H9 (cell line): Measurements from ENCODE around the gene MCFD2. TPM values are rescaled to one million over a fixed set of nuclear protein-coding genes. Genes with fewer than 3 reads are reported as not detected.
"Not testable (repeated sequence)": the region's sequence is repeated elsewhere in the genome, so short reads cannot be mapped to it uniquely, and the experiment has no call there.

Source experiments
- DNase-seq: peaks from one replicate; pipeline ENCODE4 v3.0.0-alpha.2; 2017
- H2AFZ ChIP-seq: one replicate; pipeline ENCODE4 v1.6.1; 2013; ENCODE audit warnings: mild to moderate bottlenecking, low read length, control low read depth, moderate library complexity
- H2AK5ac ChIP-seq: 2 replicates; pipeline ENCODE4 v1.6.1; 2013; ENCODE audit warnings: low read length, control low read depth, mixed read lengths; ENCODE audit not compliant: insufficient read length
- H2BK120ac ChIP-seq: one replicate; pipeline ENCODE4 v1.6.1; 2013; ENCODE audit warnings: low read depth, mild to moderate bottlenecking, low read length, control low read depth, inconsistent platforms; ENCODE audit not compliant: poor library complexity, severe bottlenecking
- H2BK12ac ChIP-seq: 2 replicates; pipeline ENCODE4 v1.6.1; 2013; ENCODE audit warnings: low read length, control low read depth, mixed read lengths, low read depth; ENCODE audit not compliant: insufficient read length
- H2BK15ac ChIP-seq: 2 replicates; pipeline ENCODE4 v1.6.1; 2013; ENCODE audit warnings: low read depth, low read length, control low read depth
- H2BK20ac ChIP-seq: one replicate; pipeline ENCODE4 v1.6.1; 2013; ENCODE audit warnings: low read depth, mild to moderate bottlenecking, low read length, control low read depth, inconsistent platforms; ENCODE audit not compliant: poor library complexity, severe bottlenecking
- H2BK5ac ChIP-seq: 2 replicates; pipeline ENCODE4 v1.6.1; 2013; ENCODE audit warnings: low read length, control low read depth, mixed read lengths; ENCODE audit not compliant: insufficient read length
- H3K14ac ChIP-seq: 2 replicates; pipeline ENCODE4 v1.6.1; 2013; ENCODE audit warnings: low read length, control low read depth; ENCODE audit not compliant: insufficient read depth
- H3K18ac ChIP-seq: 2 replicates; pipeline ENCODE4 v1.6.1; 2013; ENCODE audit warnings: low read depth, mild to moderate bottlenecking, mixed read lengths, low read length, control low read depth; ENCODE audit not compliant: insufficient read length
- H3K23ac ChIP-seq: 2 replicates; pipeline ENCODE4 v1.6.1; 2013; ENCODE audit warnings: low read length, control low read depth, mixed read lengths, low read depth; ENCODE audit not compliant: insufficient read length
- H3K23me2 ChIP-seq: 2 replicates; pipeline ENCODE4 v1.6.1; 2013; ENCODE audit warnings: low read depth, mild to moderate bottlenecking, mixed read lengths, low read length, control low read depth; ENCODE audit not compliant: insufficient read length, poor library complexity, severe bottlenecking
- H3K27ac ChIP-seq: 2 replicates; pipeline ENCODE4 v1.5.1; 2013; ENCODE audit warnings: low read length, control low read depth, mixed read lengths, low read depth; ENCODE audit not compliant: insufficient read length
- H3K27me3 ChIP-seq: 2 replicates; pipeline ENCODE4 v1.6.1; 2013; ENCODE audit warnings: low read length, control low read depth, inconsistent platforms; ENCODE audit not compliant: insufficient read depth
- H3K4ac ChIP-seq: 2 replicates; pipeline ENCODE4 v1.6.1; 2013; ENCODE audit warnings: low read depth, mild to moderate bottlenecking, control low read depth, inconsistent platforms, low read length, moderate library complexity
- H3K4me1 ChIP-seq: 2 replicates; pipeline ENCODE4 v1.6.1; 2013; ENCODE audit warnings: low read length, control low read depth, inconsistent platforms; ENCODE audit not compliant: insufficient read depth
- H3K4me2 ChIP-seq: 2 replicates; pipeline ENCODE4 v1.6.1; 2013; ENCODE audit warnings: low read length, control low read depth, mixed read lengths; ENCODE audit not compliant: insufficient read length, insufficient read depth
- H3K56ac ChIP-seq: 2 replicates; pipeline ENCODE4 v1.6.1; 2013; ENCODE audit warnings: low read depth, mild to moderate bottlenecking, mixed read lengths, low read length, control low read depth; ENCODE audit not compliant: insufficient read length
- H3K79me1 ChIP-seq: 2 replicates; pipeline ENCODE4 v1.6.1; 2013; ENCODE audit warnings: low read depth, mild to moderate bottlenecking, moderate library complexity, low read length, control low read depth, inconsistent platforms; ENCODE audit not compliant: insufficient read depth, poor library complexity, severe bottlenecking
- H3K79me2 ChIP-seq: 2 replicates; pipeline ENCODE4 v1.6.1; 2013; ENCODE audit warnings: low read length, control low read depth, inconsistent platforms; ENCODE audit not compliant: insufficient read depth
- H3K9ac ChIP-seq: 2 replicates; pipeline ENCODE4 v1.6.1; 2013; ENCODE audit warnings: low read length, control low read depth, mixed read lengths; ENCODE audit not compliant: insufficient read length; ENCODE audit errors: extremely low read depth
- H3K9me3 ChIP-seq: one replicate; pipeline ENCODE4 v1.6.1; 2013; ENCODE audit warnings: low read depth, low read length, inconsistent platforms; ENCODE audit not compliant: control insufficient read depth
- H3T11ph ChIP-seq: one replicate; pipeline ENCODE4 v1.6.1; 2013; ENCODE audit warnings: mild to moderate bottlenecking, low read length, control low read depth, inconsistent platforms
- H4K20me1 ChIP-seq: one replicate; pipeline ENCODE4 v1.6.1; 2013; ENCODE audit not compliant: control insufficient read depth, insufficient read length, insufficient read depth
- H4K5ac ChIP-seq: 2 replicates; pipeline ENCODE4 v1.6.1; 2013; ENCODE audit warnings: low read depth, mild to moderate bottlenecking, mixed read lengths, low read length, control low read depth; ENCODE audit not compliant: insufficient read length
- H4K8ac ChIP-seq: replicated peaks from 2 replicates; pipeline ENCODE4 v1.6.1; 2013; ENCODE audit warnings: low read length, control low read depth, mixed read lengths, low read depth; ENCODE audit not compliant: insufficient read length
- H4K91ac ChIP-seq: 2 replicates; pipeline ENCODE4 v1.6.1; 2013; ENCODE audit warnings: low read depth, mild to moderate bottlenecking, moderate library complexity, mixed read lengths, low read length, control low read depth; ENCODE audit not compliant: insufficient read length
- H3K27ac Mint-ChIP-seq, 3 experiments: 2 replicates in 2 of 3; 3 replicates in 1 of 3; pipeline ENCODE4 v1.8.0; 2020 to 2021; ENCODE audit warnings: mixed read lengths in 3 of 3, mild to moderate bottlenecking in 1 of 3, moderate library complexity in 1 of 3
- H3K27me3 Mint-ChIP-seq: 2 replicates; pipeline ENCODE4 v1.8.0; 2021; ENCODE audit warnings: low read depth, mild to moderate bottlenecking, moderate library complexity, mixed read lengths
- H3K36me3 Mint-ChIP-seq, 3 experiments: 2 replicates in 2 of 3; 3 replicates in 1 of 3; pipeline ENCODE4 v1.8.0; 2020 to 2021; ENCODE audit warnings: low read depth in 3 of 3, mixed read lengths in 3 of 3; ENCODE audit not compliant: insufficient read depth in 1 of 3
- H3K4me1 Mint-ChIP-seq, 2 experiments: 2 replicates each; pipeline ENCODE4 v1.8.0; 2020; ENCODE audit warnings: mixed read lengths in 2 of 2
- H3K4me3 Mint-ChIP-seq, 2 experiments: 2 replicates in 1 of 2; 3 replicates in 1 of 2; pipeline ENCODE4 v1.8.0; 2020 to 2021; ENCODE audit warnings: mild to moderate bottlenecking in 2 of 2, mixed read lengths in 2 of 2, moderate library complexity in 1 of 2
- H3K9me3 Mint-ChIP-seq, 2 experiments: 2 replicates in 1 of 2; 3 replicates in 1 of 2; pipeline ENCODE4 v1.8.0; 2020; ENCODE audit warnings: mild to moderate bottlenecking in 2 of 2, mixed read lengths in 2 of 2, moderate library complexity in 1 of 2
- WGBS: extraction: QIAGEN DNeasy Blood & Tissue Kit; methylation state at CpG from one replicate; pipeline ENCODE4 v1.1.7; 2013; ENCODE audit warnings: missing lambda C conversion rate, low lambda C conversion rate, mixed read lengths; ENCODE audit not compliant: insufficient read length; ENCODE audit errors: extremely low coverage; 5-methylcytosine and 5-hydroxymethylcytosine counted together
- total RNA-seq: library from RNA; stranded (reverse); gene quantifications from 2 replicates; pipeline ENCODE4 v1.2.1, GENCODE V29; 2021

The MCFD2 gene
- total RNA-seq, 1 experiment from 2014 or later = 64.6 TPM

DNA sequence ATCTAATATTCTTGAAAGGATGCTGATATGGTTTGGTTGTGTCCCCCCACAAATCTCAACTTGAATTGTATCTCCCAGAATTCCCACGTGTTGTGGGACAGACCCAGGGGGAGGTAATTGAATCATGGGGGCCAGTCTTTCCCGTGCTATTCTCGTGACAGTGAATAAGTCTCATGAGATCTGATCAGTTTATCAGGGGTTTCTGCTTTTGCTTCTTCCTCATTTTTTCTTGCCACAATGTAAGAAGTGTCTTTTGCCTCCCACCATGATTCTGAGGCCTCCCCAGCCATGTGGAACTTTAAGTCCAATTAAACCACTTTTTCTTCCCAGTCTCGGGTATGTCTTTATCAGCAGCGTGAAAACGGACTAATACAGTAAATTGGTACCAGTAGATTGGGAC is 12.6 kb downstream of the MCFD2 start:
- H4K91ac ChIP-seq, H3K27ac ChIP-seq, H3T11ph ChIP-seq, H3K23me2 ChIP-seq, H2AK5ac ChIP-seq, H3K27ac Mint-ChIP-seq, H2AFZ ChIP-seq, H2BK15ac ChIP-seq, H4K20me1 ChIP-seq, H3K79me2 ChIP-seq, H3K4me3 Mint-ChIP-seq, H4K5ac ChIP-seq, H3K56ac ChIP-seq, H3K18ac ChIP-seq, H3K14ac ChIP-seq, H3K9me3 Mint-ChIP-seq, H2BK120ac ChIP-seq, H3K9me3 ChIP-seq, H2BK12ac ChIP-seq, H4K8ac ChIP-seq, H3K4me2 ChIP-seq, H3K23ac ChIP-seq, H2BK20ac ChIP-seq, H3K79me1 ChIP-seq, H3K4ac ChIP-seq, DNase-seq, H3K9ac ChIP-seq, H3K27me3 ChIP-seq, H3K4me1 ChIP-seq, H3K4me1 Mint-ChIP-seq, H3K27me3 Mint-ChIP-seq, H2BK5ac ChIP-seq: not testable (repeated sequence)
- WGBS = no CpG with 5 or more reads among the region's 6 CpGs
- peaks cover 13 to 40% (median 37%) of the 10 kb centered on the region in 3 experiments; a peak in 6 of 7 replicates for H3K36me3 Mint-ChIP-seq
